ENCODE data around the gene NELL2. TPM values are rescaled to one million over a fixed set of nuclear protein-coding genes. Genes with fewer than 3 reads are reported as not detected.

The NELL2 gene
- total and polyA plus RNA-seq, 2 experiments from 2014 or later: not detected

DNA sequence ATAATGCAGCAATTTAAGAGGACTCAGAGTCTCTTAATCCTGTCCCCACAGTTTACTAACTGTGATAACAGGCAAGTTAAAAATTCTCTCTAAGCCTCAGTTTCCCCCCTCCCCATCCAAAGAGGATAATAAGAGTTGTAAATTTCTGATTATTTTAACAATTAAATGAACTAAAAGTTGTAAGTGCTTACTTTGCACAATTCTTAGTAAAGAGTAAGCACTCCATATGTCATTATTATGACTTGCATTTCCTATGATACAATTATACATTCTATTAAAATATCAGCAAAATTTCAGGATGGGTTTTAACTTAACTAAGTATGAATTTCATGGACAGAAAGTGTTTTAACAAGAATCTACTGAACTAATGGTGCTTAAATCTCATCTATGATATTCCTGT lies 80.1 kb downstream of the NELL2 start:
- Histone ChIP-seq H3K4me3 (no peak overlapping the region), H4K20me1 (ENCODE audit: insufficient read depth) (no peaks in the 10 kb centered on the region), H3K27ac (no peak overlapping the region), H3K9me2 (ENCODE audit: insufficient read depth) (no peaks in the 10 kb centered on the region), H2AFZ (no peak overlapping the region), H3F3A (ENCODE audit: insufficient read depth) (no peaks in the 10 kb centered on the region), H3K79me2 (ENCODE audit: insufficient read depth) (no peaks in the 10 kb centered on the region), H3K36me3 (ENCODE audit: low read depth) (no peaks in the 10 kb centered on the region), H3K4me2 (ENCODE audit: unreplicated experiment) (no peak overlapping the region), H3K9ac (no peak overlapping the region), H3K4me1 (ENCODE audit: insufficient read depth) (no peaks in the 10 kb centered on the region), H3K9me3 (ENCODE audit: low read depth) (no peaks in the 10 kb centered on the region), H3K27me3 (replicated peaks; ENCODE audit: insufficient read depth) (no peaks in the 10 kb centered on the region)
- in situ Hi-C loops (cut with MboI): no loop called here
- DNase-seq: no peak
- TF ChIP-seq EZH2phosphoT487 (IDR thresholded peaks at IDR 0.05; ENCODE audit: insufficient read depth, low read depth) (no peak), EZH2 (IDR thresholded peaks at IDR 0.05; ENCODE audit: insufficient read depth, poor library complexity, severe bottlenecking) (no peak)

DNA sequence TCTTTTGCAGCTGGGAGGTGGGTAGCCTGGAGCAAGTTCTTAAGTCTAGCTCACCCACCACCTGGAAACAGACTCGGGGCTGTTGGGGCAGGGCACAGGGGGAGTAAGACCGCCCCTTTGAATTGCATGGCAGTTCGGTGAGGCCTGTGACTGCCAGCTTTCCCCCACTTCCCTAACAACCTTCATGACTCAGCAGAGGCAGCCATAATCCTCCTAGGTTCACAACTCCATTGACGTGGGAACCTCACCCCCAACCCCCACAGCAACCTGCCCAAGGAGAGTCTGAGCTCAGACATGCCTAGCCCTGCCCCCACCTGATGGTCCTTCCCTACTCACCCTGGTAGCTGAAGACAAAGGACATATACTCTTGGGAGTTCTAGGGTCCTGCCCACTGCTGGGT lies 87.4 kb downstream of the NELL2 start:
- no peak for TF ChIP-seq EZH2phosphoT487 (IDR thresholded peaks at IDR 0.05; ENCODE audit: insufficient read depth, low read depth)
- TF ChIP-seq EZH2 (IDR thresholded peaks at IDR 0.05; ENCODE audit: insufficient read depth, poor library complexity, severe bottlenecking): no peak
- Histone ChIP-seq H3K9me3 (ENCODE audit: low read depth) (no peaks in the 10 kb centered on the region), H3K9me2 (ENCODE audit: insufficient read depth) (no peaks in the 10 kb centered on the region), H4K20me1 (ENCODE audit: insufficient read depth) (no peaks in the 10 kb centered on the region), H3K79me2 (ENCODE audit: insufficient read depth) (no peaks in the 10 kb centered on the region), H3K9ac (no peak overlapping the region), H3K4me2 (ENCODE audit: unreplicated experiment) (no peak overlapping the region), H3K27me3 (replicated peaks; ENCODE audit: insufficient read depth) (no peaks in the 10 kb centered on the region), H3K4me1 (ENCODE audit: insufficient read depth) (no peaks in the 10 kb centered on the region), H3K27ac (no peak overlapping the region), H3K36me3 (ENCODE audit: low read depth) (no peaks in the 10 kb centered on the region), H2AFZ (no peak overlapping the region), H3F3A (ENCODE audit: insufficient read depth) (no peaks in the 10 kb centered on the region), H3K4me3 (no peak overlapping the region)
- 31 to 40% methylated on average over 4 of the region's 4 CpGs for WGBS, 2 experiments (ENCODE audit: low coverage in 1 of 2, low lambda C conversion rate in 2 of 2, missing lambda C conversion rate in 2 of 2)
- in situ Hi-C loops (cut with MboI): no loop called here
- no peak for DNase-seq

DNA sequence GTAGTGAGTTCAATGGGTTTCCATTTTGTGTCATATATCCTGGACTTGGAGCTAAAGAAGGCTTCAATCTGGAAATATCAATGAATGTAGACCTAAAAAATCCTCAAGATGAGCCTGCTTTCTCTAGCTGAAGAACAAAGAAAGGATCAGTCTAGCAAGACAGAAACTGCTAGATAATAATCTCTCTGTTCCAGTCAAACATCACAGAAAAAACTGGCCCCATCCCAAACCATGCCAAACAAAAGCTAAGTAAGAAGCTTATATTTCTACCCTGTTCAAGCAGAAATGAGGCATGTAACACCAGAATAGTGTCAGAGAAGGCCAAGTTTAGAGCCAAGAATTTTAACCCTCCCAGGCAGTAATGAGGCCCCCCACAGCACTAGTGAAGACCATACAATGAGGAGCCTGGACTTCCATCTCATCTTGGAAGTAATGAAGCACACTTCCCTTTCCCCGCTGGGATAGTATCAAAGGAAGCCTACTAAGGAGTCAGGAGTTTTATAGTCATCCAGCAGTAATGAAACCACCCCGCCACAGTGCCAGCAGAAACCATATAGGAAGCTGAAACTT lies 95.8 kb downstream of the NELL2 start:
- DNase-seq: no peak
- Histone ChIP-seq H3K4me3 (no peak overlapping the region), H3K27me3 (replicated peaks; ENCODE audit: insufficient read depth) (no peaks in the 10 kb centered on the region; the same call in 1 of the 2 replicates), H3K36me3 (ENCODE audit: low read depth) (no peaks in the 10 kb centered on the region), H3K9ac (no peak overlapping the region), H3K27ac (no peak overlapping the region), H3K4me2 (ENCODE audit: unreplicated experiment) (no peak overlapping the region), H3K9me2 (ENCODE audit: insufficient read depth) (no peaks in the 10 kb centered on the region), H4K20me1 (ENCODE audit: insufficient read depth) (no peaks in the 10 kb centered on the region), H3K79me2 (ENCODE audit: insufficient read depth) (no peaks in the 10 kb centered on the region), H3K9me3 (ENCODE audit: low read depth) (no peaks in the 10 kb centered on the region), H3F3A (ENCODE audit: insufficient read depth) (no peaks in the 10 kb centered on the region), H2AFZ (no peak overlapping the region), H3K4me1 (ENCODE audit: insufficient read depth) (no peaks in the 10 kb centered on the region)
- 31 to 32% methylated on average over 2 of the region's 2 CpGs for whole genome bisulfite sequencing, 2 experiments (ENCODE audit: low coverage in 1 of 2, low lambda C conversion rate in 2 of 2, missing lambda C conversion rate in 2 of 2)
- no peak for TF ChIP-seq EZH2 (IDR thresholded peaks at IDR 0.05; ENCODE audit: insufficient read depth, poor library complexity, severe bottlenecking)
- TF ChIP-seq EZH2phosphoT487 (IDR thresholded peaks at IDR 0.05; ENCODE audit: insufficient read depth, low read depth): no peak
- in situ Hi-C loops (cut with MboI): no loop called here

DNA sequence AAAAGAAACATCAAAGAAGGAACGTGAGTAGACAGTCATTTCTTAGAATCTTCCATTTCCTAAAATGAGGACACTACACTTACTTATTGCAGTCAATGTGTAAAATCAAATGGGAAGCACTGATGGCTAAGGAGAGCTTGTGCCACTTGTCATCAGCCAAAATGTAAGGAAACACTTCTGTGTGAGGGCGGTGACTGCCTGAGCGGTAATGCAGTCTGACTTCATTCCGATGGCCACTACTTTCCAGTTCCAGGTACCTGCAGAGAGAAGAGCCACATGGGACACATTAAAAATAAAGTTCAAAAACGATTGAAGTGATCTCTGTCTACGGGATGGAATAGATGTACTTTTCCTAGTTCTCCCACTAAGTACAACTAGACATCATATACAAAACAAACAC lies 96.3 kb downstream of the NELL2 start:
- H3K4me2 ChIP-seq (ENCODE audit: unreplicated experiment): no peak overlapping the region
- no peak overlapping the region for H3K4me3 ChIP-seq
- H3K4me1 ChIP-seq (ENCODE audit: insufficient read depth): no peaks in the 10 kb centered on the region
- H3K9ac ChIP-seq: no peak overlapping the region
- no peaks in the 10 kb centered on the region; the same call in 1 of the 2 replicates for H3K27me3 ChIP-seq (replicated peaks; ENCODE audit: insufficient read depth)
- H3F3A ChIP-seq (ENCODE audit: insufficient read depth): no peaks in the 10 kb centered on the region
- H4K20me1 ChIP-seq (ENCODE audit: insufficient read depth): no peaks in the 10 kb centered on the region
- no peaks in the 10 kb centered on the region for H3K9me3 ChIP-seq (ENCODE audit: low read depth)
- H2AFZ ChIP-seq: no peak overlapping the region
- in situ Hi-C loops (cut with MboI): no loop called here
- no peak for DNase-seq
- no peak overlapping the region for H3K27ac ChIP-seq
- TF ChIP-seq EZH2phosphoT487 (IDR thresholded peaks at IDR 0.05; ENCODE audit: insufficient read depth, low read depth) (no peak), EZH2 (IDR thresholded peaks at IDR 0.05; ENCODE audit: insufficient read depth, poor library complexity, severe bottlenecking) (no peak)
- WGBS, 2 experiments (ENCODE audit: low coverage in 1 of 2, low lambda C conversion rate in 2 of 2, missing lambda C conversion rate in 2 of 2): 52 to 56% methylated on average over 6 of the region's 6 CpGs
- no peaks in the 10 kb centered on the region for H3K79me2 ChIP-seq (ENCODE audit: insufficient read depth)
- H3K36me3 ChIP-seq (ENCODE audit: low read depth): no peaks in the 10 kb centered on the region
- no peaks in the 10 kb centered on the region for H3K9me2 ChIP-seq (ENCODE audit: insufficient read depth)

DNA sequence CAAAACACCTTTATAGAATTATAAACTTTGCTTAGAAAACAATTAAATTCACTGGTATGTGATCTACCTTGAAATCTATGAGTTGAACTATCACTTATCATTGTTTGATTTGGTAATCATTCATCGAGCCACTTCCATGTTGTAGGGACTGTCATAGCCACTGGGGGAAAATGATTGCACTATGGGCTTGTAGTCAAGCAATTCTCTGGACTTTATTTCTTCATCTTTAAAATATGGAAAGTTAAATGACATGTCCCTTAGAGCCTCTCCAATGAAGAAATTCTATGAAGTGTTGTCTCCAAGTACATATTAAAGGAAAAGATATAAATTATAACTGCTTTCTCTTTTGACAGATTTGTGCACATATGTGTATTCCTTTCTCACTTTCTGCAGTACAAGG lies 97.3 kb downstream of the NELL2 start:
- H3K9ac ChIP-seq: no peak overlapping the region
- no peak overlapping the region for H2AFZ ChIP-seq
- H3K9me2 ChIP-seq (ENCODE audit: insufficient read depth): no peaks in the 10 kb centered on the region
- no peaks in the 10 kb centered on the region for H3K36me3 ChIP-seq (ENCODE audit: low read depth)
- no peak overlapping the region for H3K27ac ChIP-seq
- WGBS, 2 experiments (ENCODE audit: low coverage in 1 of 2, low lambda C conversion rate in 2 of 2, missing lambda C conversion rate in 2 of 2): 60 to 68% methylated on average over 1 of the region's 1 CpG
- no peaks in the 10 kb centered on the region for H3F3A ChIP-seq (ENCODE audit: insufficient read depth)
- TF ChIP-seq EZH2 (IDR thresholded peaks at IDR 0.05; ENCODE audit: insufficient read depth, poor library complexity, severe bottlenecking): no peak
- TF ChIP-seq EZH2phosphoT487 (IDR thresholded peaks at IDR 0.05; ENCODE audit: insufficient read depth, low read depth): no peak
- H3K9me3 ChIP-seq (ENCODE audit: low read depth): no peaks in the 10 kb centered on the region
- H3K4me2 ChIP-seq (ENCODE audit: unreplicated experiment): no peak overlapping the region
- H4K20me1 ChIP-seq (ENCODE audit: insufficient read depth): no peaks in the 10 kb centered on the region
- H3K79me2 ChIP-seq (ENCODE audit: insufficient read depth): no peaks in the 10 kb centered on the region
- no peaks in the 10 kb centered on the region for H3K4me1 ChIP-seq (ENCODE audit: insufficient read depth)
- in situ Hi-C loops (cut with MboI): no loop called here
- DNase-seq: no peak
- no peak overlapping the region for H3K4me3 ChIP-seq
- no peaks in the 10 kb centered on the region; the same call in 1 of the 2 replicates for H3K27me3 ChIP-seq (replicated peaks; ENCODE audit: insufficient read depth)
